ENCODE data around the gene ADH6.
"Not testable (repeated sequence)": the region's sequence is repeated elsewhere in the genome, so short reads cannot be mapped to it uniquely, and the experiment has no call there.

The ADH6 gene

DNA sequence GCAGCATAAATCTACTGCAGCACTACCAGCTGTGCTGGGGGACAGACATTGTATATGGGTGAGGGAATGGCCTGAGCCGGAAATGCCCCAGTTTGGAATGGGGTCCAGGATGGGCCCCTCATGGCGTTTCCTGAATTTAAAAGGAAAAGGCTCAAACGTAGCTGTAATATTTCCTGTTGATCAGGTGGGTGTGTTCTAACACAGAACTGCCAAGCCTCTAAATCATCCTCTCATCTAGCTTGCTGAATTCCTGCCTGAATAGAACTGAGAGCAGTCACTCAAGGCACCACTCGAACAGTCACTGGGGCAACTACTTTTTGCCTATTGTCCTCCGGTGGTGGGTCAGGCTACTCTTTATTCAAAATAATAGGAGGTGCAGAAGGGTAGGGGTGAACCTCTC is 28.7 kb downstream of the ADH6 start:
- DNase-seq (ENCODE audit: low read depth): no peak

DNA sequence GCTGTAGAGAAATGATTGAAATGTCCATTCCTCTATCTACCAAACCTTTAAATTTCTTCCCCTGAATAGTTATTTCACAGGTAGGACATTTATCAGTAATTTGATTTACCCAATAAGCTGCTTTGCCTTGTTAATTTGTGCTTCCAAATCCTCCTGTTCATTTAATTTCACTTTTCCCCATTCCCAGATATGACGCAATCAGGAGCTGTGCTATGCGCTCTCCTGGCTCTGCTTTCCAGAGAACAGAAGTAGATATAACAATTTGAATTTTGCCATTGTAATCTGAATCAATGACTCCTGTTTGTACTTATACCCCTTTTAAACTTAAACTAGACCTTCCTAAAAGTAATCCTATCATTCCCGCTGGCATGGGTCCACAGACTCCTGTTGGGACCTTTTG is 29.1 kb downstream of the ADH6 start:
- not testable (repeated sequence) for DNase-seq (ENCODE audit: low read depth)

DNA sequence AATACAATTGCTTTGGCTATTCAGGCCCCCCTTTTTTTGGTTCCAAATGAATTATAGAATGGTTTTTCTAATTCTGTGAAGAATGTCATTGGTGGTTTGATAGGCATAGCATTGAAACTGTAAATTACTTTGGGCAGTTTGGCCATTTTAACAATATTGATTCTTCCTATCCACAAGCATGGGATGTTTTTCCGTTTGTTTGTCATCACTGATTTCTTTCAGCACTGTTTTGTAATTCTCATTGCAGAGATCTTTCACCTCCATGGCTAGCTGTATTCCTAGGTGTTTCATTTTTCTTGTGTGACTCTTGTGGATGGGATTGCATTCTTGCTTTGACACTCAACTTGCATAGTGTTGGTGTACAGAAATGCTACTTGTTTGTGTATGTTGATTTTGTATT is 33.0 kb downstream of the ADH6 start:
- no peak for DNase-seq (ENCODE audit: low read depth)

DNA sequence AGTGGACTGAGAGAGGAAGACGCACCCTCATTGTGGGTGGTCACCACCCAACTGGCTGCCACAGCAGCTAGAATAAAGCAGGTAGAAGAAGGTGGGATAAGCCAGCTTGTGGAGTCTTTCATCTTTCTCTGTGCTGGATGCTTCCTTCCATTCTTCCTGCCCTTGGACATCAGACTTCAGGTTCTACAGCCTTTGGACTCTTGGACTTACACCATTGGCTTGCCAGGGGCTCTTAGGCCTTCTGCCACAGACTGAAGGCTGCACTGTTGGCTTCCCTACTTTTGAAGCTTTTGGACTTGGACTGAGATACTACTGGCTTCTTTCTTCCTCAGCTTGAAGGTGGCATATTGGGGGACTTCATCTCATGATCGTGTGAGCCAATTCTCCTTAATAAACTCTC is 33.5 kb downstream of the ADH6 start:
- no peak for DNase-seq (ENCODE audit: low read depth)

DNA sequence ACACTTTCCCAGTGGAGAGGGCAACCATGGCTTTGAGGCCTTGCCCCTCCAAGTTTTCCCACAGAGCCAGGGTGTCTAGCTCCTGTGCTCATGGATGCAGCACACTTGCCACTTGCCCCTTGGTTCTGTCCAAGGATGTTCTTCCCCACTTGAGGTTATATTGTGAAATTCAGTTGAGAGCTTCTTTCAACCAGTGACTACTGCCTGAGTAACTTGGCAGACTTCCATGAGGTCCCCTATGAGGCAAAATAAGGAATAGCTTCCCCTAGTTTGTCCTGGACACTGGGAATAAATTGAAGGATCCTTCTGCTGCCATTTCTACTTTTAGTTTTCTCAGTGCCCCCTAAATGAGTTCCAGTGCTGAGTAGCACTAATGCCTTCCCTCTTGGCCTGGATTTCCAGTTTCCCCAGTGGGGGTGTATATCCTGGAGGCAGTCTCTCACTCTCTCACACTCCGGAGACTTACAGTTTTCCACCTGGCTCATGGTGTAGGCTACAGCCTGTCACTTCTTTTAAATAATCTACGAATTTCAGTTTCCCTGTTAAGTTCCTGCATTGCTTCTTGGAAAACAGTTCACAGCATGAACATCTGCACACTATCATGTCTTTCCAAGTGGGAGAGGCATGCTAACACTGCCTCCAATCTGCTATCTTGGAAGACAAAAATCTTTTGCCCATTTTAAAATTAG is 38.5 kb downstream of the ADH6 start:
- no peak for DNase-seq (ENCODE audit: low read depth)

DNA sequence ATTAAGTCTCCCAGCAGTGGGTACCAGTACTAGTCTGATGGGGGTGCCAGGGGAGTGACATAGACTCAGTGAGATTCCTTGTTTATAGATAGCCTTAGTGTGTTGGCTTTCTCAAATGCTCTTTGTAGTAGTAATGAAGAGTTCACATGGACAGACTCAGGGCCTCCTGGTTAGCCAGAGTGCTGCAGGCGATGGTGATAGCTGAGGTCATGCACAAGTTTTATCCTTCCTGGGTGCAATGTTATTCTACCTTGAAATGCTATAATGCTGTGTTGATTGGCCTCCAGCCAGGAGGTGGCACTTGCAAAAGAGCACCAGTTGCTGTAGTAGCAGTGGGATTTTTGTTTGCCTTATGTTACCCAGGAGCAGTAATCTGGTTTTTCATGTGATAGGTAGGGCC is 39.4 kb downstream of the ADH6 start:
- DNase-seq (ENCODE audit: low read depth): no peak

DNA sequence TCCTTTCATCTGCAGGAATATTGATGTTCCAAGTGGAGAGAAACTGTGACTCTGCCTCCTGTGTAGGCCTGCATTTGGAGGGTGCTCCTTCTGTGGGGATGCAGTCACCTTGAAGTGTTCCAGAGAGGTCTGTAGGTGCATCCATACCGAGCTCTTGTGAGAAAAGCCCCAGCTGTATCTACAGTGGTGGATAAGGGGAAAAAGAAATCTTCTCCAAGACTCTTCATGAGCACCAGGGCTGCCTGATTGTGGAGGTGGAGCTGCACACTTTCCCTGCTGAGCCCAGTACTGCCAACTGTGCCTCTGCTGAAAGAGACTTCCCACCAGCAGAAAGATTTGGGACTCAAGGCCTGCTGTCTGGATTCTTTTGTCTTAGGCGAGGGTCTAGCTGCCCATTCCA is 39.9 kb downstream of the ADH6 start:
- no peak for DNase-seq (ENCODE audit: low read depth)

DNA sequence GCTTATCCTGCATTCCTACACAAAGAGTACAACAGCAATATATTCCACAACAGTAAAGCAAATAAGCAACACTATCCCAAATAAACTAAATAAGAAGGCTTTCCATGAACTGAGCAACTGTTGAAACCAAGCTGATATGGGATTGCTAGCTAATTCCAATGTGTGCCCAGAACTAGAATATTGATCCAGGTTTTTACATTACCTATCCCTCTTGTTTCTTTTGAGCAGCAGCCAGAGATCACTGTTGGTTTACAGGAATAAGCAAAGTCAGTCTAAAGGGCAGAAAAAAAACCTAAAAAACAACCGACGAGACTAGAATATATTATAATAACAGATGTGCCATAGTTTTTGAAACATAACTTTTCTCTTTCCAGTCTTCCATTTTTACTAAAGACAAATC is 52.5 kb downstream of the ADH6 start:
- no peak for DNase-seq (ENCODE audit: low read depth)

DNA sequence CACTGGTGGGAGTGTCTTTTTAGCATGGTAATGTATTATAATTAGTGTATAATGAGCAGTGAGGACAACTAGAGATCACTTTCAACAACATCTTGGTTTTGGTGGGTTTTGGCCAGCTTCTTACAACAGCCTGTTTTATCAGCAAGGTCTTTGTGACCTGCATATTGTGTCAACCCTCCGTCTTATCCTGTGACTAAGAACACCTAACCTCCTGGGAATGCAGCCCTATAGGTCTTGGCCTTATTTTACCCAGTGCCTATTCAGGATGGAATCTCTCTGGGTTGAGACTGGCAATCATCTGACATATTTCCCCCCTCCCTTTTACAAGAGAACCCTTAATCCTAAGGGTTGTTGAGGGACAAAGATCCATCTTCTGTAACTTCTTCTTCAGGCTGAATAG is 53.1 kb downstream of the ADH6 start:
- DNase-seq (ENCODE audit: low read depth): no peak

DNA sequence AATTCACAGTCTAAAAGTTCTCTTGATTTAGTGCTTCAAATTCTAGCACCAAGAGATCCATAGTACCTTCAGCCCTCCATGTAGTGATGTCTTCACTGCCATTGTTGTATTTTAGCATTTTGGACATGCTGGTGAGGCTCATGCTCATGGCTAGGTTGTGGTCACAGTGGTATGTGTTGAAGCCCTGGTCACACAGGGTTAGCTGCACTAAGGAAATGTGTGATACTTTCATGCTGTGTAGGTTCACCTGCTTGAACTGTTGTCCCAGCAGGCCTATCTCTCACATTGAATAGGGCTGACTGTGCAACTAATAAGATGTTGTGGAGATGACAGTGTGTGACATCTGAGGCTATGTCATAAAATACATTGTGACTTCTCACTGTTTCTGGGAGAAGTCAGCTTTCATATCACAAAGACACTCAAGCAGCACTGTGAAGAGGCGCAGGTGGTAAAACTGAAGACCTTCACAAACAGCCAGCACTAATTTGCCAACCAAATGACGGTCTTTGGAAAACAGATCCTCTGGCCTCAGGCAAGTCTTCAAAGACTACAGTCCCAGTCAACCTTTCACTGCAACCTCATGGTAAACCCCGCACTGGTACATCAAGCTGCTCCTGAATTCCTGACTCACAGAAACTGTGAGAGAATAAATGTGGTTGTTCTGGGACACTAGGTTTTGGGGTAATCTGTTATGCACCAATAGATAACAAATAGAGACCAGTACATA is 57.5 kb downstream of the ADH6 start:
- DNase-seq (ENCODE audit: low read depth): no peak

DNA sequence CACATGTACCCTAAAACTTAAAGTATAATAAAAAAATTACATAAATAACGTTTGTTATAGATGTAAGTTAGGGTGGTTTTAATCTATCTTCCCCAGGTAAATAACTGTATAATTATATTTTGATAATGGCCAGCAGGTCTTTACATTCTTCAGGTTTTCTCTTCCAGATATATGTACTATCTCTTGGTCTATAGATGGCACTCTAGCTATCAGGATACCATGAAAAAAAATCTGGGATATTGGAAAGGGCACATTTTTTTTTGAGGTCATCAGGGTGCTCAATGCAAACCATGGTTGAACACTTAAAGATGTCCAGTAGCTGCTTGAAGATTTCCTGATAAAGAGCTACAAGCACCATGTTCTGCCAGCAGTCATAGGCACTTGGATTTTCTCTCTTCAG is 59.3 kb downstream of the ADH6 start:
- no peak for DNase-seq (ENCODE audit: low read depth)

DNA sequence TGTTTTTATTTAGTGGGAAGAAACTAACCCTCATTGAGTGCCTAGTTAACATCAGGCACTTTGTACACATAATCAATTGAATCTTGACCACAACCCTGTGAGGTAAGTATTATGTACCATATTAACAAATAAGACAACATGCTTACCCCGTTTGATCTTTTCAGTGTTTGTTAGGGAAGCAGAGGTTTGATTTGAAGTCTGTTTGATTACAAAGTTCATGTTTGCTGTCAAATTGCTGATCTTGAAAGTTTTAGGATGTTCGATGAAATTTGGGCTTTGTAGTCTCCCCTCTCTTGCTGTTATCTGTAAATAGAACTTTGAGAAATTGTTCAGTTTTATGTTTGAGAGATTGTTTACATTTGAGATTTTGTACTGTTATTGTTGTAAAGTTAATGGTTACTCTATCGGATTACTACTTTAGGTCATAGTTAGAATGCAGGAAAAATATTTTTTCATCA is 61.5 kb downstream of the ADH6 start:
- no peak for DNase-seq (ENCODE audit: low read depth)

DNA sequence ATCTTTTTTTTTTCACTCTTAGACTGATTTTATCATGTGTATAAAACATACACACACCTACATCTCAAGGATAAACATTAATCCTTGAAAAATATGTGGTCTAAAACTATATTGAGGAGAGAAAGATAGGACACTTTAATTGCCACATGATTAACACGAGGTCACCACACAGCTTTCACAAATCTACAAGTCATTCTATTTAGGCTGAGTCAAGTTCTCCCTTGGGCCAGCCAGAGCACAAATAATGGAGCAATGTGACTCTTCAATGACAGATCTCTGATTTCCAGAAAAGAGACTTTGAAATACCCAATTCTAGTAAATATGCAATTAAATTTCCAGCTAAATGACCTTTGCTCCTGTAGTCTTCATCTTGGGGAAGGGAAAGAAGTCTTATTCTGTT is 62.1 kb downstream of the ADH6 start:
- no peak for DNase-seq (ENCODE audit: low read depth)

DNA sequence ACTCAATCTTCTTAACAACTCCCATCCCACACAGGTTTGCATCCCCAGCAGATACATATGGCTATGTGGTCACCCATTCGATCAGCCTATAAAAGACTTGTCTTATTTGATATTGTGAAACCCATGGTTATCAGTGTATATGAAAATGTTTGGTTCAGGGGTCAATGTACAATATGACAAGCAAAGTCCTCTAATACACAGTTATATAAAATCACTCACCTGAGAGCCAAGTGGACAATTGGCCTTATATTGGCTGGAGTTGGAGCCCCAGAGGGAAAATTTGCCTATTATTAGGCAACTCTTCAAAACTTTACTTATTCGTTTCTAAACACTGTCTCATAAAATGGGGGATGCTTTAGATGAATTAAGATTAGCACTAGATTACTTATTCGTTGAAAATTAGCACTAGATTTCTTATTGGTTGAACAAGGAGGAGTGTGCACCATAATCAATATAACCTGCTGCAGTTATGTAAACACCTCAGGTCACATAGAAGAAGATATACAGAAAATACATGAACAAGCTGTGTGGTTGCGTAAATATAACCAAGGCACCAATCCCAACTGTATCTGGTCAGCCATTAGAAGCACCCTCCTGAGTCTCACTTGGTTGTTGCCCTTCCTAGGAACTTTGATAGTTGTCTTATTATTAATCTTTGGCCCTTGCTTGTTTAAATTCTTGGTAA is 64.2 kb downstream of the ADH6 start:
- DNase-seq (ENCODE audit: low read depth): no peak

All from stimulated activated CD4-positive, alpha-beta T cell treated with anti-CD3 and anti-CD28 coated beads, Interleukin-2, amount 100 ng/mL, for 4 hours (primary cell).